Fibroblast of mammary gland (primary cell): Measurements from ENCODE around the gene SLC25A30.
"Not testable (repeated sequence)": the region's sequence is repeated elsewhere in the genome, so short reads cannot be mapped to it uniquely, and the experiment has no call there.

Source experiments
- DNase-seq: peaks from one replicate; pipeline ENCODE4 v3.0.0-alpha.2; 2010; ENCODE audit warnings: low read depth
- H3K4me3 ChIP-seq: 2 replicates; pipeline ENCODE4 v1.5.1; 2011; ENCODE audit warnings: low read depth, mild to moderate bottlenecking, low read length, moderate library complexity; ENCODE audit not compliant: control insufficient read depth
- CTCF ChIP-seq: conservative IDR thresholded peaks from 2 replicates; pipeline ENCODE4 v1.5.1; 2011; ENCODE audit warnings: low read depth, low read length, inconsistent platforms; ENCODE audit not compliant: control insufficient read depth, insufficient read depth

The SLC25A30 gene

DNA sequence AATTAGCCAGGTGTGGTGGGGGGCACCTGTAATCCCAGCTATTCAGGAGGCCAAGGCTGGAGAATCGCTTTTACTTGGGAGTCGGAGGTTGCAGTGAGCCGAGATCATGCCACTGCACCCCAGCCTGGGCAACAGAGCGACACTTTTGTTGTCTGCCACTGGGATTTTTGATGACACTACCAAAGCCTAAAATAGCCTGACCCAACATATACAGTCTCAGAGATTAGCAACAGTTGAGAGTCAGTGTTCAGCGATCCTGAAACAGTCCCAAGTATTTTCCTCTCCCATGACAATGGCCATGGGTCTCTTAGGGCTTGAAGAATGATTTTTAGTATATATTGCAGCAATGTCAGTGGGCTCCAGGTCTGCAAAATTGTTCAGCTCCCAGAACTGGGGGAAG lies 32.9 kb downstream of the SLC25A30 start:
- H3K4me3 ChIP-seq, result no peak overlapping the region
- no peak for DNase-seq
- TF ChIP-seq CTCF, result no peak

DNA sequence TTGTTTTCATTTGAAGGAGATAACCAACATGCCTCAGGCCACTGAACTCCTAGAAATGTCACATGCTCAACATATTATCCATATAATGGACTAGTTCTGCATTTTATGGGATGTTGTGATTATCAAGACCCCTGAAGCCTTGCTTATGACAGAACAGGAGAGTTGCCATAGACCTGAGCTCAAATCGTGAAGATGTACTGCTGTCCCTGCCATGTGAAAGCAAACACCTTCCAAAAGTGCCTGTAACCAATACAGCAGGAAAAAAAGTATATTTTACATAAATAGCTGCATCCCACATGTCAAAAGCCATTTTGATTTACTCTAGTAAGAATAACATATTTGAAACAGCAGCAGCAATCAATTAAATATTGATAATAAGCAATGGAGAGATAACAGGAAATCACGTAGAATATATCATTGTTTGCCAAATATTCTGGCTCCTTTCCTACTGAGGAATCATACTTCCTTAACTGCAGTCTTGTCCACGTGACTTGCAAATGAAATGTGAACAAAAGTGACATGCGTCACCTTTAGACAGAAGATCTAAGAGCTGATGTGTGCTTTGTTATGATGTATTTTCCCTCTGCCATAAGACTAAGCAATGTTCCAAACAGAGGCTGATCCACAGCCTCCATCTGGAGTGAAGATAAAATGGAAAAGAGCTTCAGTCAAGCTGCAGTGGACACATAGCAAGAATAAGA lies 33.5 kb downstream of the SLC25A30 start:
- no peak for DNase-seq
- no peak for TF ChIP-seq CTCF
- H3K4me3 ChIP-seq, result no peak overlapping the region

DNA sequence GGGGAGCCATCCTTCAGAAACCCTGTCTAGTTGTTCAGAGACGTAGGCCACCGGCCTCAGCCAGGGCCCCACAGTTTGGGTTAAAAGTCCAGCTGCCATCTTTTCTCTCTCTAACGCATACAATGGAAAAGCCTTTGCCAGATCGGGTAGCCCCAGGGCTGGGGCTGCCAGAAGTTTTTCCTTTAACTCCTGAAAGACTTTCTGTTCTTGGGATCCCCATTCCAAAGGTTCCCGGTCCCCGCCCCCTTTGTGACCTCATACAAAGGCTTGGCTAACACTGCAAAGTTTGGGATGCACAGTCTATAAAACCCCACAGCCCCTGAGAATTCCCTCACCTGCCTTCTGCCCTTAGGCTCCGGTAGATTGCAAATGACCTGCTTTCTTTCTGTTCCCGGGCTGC lies 35.4 kb downstream of the SLC25A30 start:
- H3K4me3 ChIP-seq, result not testable (repeated sequence)

DNA sequence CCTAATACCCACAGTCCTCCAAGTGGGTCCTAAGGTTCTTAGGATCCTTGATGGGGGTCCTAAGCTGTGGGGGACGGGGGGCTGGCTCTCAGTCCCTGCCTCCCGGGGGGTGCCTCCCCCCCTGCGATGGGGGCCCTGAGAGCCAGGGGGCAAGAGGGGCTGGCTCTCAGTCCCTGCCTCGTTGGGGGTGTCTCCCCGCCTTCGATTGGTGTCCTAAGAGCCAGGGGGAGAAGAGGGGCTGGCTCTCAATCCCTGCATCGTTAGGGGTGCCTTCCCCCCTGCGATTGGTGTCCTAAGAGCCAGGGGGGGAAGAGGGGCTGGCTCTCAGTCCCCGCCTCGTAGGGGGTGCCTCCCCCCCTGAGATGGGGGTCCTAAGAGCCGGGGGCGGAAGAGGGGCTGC lies 37.0 kb downstream of the SLC25A30 start:
- no peak for DNase-seq
- no peak overlapping the region for H3K4me3 ChIP-seq
- TF ChIP-seq CTCF, result no peak

More for the DNA sequence above, 35.4 kb downstream of the SLC25A30 start:
- DNase-seq, result not testable (repeated sequence)

- not testable (repeated sequence) for DNase-seq, H3K4me3 ChIP-seq
Measured at GRCh38 chr13:45380708-45381107, 37.5 kb downstream of the SLC25A30 start.

GRCh38 chr13:45379516-45379915 lies 38.7 kb downstream of the SLC25A30 start:
- not testable (repeated sequence) for DNase-seq

GRCh38 chr13:45378786-45379185 lies 39.4 kb downstream of the SLC25A30 start:
- not testable (repeated sequence) for DNase-seq

More at GRCh38 chr13:45379516-45379915, 38.7 kb downstream of the SLC25A30 start:
- H3K4me3 ChIP-seq, result not testable (repeated sequence)

DNA sequence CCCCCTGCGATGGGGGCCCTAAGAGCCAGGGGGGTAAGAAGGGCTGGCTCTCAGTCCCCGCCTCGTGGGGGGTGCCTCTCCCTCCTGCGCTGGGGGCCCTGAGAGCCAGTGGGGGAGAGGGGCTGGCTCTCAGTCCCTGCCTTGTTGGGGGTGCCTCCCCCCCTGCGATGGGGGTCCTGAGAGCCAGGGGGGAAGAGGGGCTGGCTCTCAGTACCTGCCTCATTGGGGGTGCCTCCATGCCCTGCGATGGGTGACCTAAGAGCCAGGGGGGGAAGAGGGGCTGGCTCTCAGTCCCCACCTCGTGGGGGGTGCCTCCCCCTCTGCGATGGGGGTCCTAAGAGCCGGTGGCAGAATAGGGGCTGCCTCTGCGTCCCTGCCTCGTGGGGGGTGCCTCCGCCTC lies 40.9 kb downstream of the SLC25A30 start:
- H3K4me3 ChIP-seq, DNase-seq: not testable (repeated sequence)

More at GRCh38 chr13:45378786-45379185, 39.4 kb downstream of the SLC25A30 start:
- H3K4me3 ChIP-seq, result not testable (repeated sequence)

- DNase-seq, H3K4me3 ChIP-seq: not testable (repeated sequence)
Measured at GRCh38 chr13:45376651-45377050, 41.5 kb downstream of the SLC25A30 start.

DNA sequence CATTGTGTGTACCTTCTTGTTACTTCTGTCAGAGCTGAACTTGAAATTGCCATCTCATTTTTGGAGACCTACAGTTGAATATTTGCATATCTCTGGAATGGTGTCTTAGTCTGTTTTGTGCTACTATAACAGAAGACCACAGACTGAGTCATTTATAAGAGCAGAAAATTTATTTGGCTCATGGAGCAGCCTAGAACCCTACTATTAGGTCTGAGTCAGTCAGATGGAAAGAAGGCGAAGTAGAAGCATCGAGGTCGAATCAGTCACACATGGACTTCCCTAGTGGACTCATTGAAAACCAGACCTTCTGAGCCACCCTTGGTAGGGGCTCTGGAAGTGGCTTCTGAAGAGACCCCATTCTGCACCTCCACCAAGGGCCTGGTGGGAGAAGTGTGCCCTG lies 43.3 kb downstream of the SLC25A30 start:
- TF ChIP-seq CTCF, result no peak
- no peak overlapping the region for H3K4me3 ChIP-seq
- DNase-seq, result peak; percentile 54
